Smooth muscle cell (in vitro differentiated cells): ENCODE data around the gene ZNF488. TPM values are rescaled to one million over a fixed set of nuclear protein-coding genes. Genes with fewer than 3 reads are reported as not detected.

ENCODE experiments used
- polyA plus RNA-seq: library from polyadenylated mRNA; unstranded; fragments of >200 nt; fragmentation: Nextera tagmentation; extraction: Ambion mirVana; gene quantifications from 2 replicates; pipeline ENCODE4 v1.2.1, GENCODE V29; 2016
- total RNA-seq: library from RNA; depleted of rRNA; stranded (reverse); fragments of >200 nt; gene quantifications from 2 replicates; pipeline ENCODE4 v1.2.3, GENCODE V29; 2014

The ZNF488 gene
- total and polyA plus RNA-seq, 2 experiments from 2014 or later = 1.1 TPM; not detected in 1

Other genes starting within 250 kb of the ZNF488 start
- gene GDF10, start 84.1 kb downstream of the ZNF488 start, total RNA-seq = 0.58 and 1.4 TPM in 2 replicates
- gene GDF10, start 84.1 kb downstream of the ZNF488 start, polyA plus RNA-seq = 1.2 and 1.5 TPM in 2 replicates
- not detected in 2 replicates for gene GDF2, start 61.8 kb downstream of the ZNF488 start, total RNA-seq
- 1.3 TPM in 1 of 2 replicates, not detected in the other for gene GDF2, start 61.8 kb downstream of the ZNF488 start, polyA plus RNA-seq
- gene RBP3, start 35.9 kb downstream of the ZNF488 start, total RNA-seq = not detected in 2 replicates
- gene RBP3, start 35.9 kb downstream of the ZNF488 start, polyA plus RNA-seq = not detected in 2 replicates
- 50.1 and 55.1 TPM in 2 replicates for gene ANXA8, start 99.8 kb upstream of the ZNF488 start, total RNA-seq
- gene ANXA8, start 99.8 kb upstream of the ZNF488 start, polyA plus RNA-seq = 17.1 and 80.1 TPM in 2 replicates
- not detected in 2 replicates for gene FAM25G, start 107.4 kb upstream of the ZNF488 start, total RNA-seq
- not detected in 2 replicates for gene FAM25G, start 107.4 kb upstream of the ZNF488 start, polyA plus RNA-seq
- gene AGAP9, start 139.3 kb upstream of the ZNF488 start, total RNA-seq = 5.3 and 7.9 TPM in 2 replicates
- gene AGAP9, start 139.3 kb upstream of the ZNF488 start, polyA plus RNA-seq = 2.6 and 5.0 TPM in 2 replicates